Neural progenitor cell (in vitro differentiated cells): Measurements from ENCODE around the gene CIDEA.

Experiments used
- EZH2 ChIP-seq: fragments of 200-600 bp; sonication (generic); IDR thresholded peaks from 2 replicates; pipeline ENCODE4 v1.6.1; 2017; ENCODE audit warnings: antibody characterized with exemption, mild to moderate bottlenecking, moderate library complexity
- TF ChIP-seq, protein P1 (sequence below): fragments of 200-600 bp; sonication (generic); IDR thresholded peaks from 2 replicates; pipeline ENCODE4 v1.5.1; 2017; ENCODE audit warnings: antibody characterized with exemption, mild to moderate bottlenecking

DNA sequence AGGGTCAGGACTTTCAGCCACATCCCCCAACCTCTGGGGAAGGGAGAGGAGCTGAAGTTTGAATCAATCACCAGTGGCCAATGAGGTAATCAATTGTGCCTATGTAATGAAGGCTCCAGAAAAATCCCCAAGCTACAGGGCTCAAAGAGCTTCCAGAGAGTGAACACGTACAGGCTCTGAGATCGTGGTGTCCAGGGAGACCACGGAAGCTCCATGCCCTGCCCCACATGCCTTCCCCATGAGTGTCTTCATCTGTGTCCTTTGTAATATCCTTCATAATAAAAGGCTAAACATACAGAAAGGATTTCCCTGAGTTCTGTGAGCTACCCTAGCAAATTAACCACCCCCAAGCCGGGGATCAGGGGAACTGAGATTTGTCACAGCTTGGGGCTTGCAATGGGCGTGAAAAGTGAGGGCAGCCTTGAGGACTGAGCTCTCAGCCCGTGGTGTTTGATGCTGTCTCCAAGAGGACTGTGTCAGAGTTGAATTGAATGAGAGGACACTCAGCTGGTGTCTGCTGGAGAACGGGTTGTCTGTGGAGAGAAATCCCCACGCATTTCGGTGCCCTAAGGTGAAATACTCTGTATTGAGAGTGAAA lies 28.4 kb downstream of the CIDEA start:
- TF ChIP-seq, protein P1, sequence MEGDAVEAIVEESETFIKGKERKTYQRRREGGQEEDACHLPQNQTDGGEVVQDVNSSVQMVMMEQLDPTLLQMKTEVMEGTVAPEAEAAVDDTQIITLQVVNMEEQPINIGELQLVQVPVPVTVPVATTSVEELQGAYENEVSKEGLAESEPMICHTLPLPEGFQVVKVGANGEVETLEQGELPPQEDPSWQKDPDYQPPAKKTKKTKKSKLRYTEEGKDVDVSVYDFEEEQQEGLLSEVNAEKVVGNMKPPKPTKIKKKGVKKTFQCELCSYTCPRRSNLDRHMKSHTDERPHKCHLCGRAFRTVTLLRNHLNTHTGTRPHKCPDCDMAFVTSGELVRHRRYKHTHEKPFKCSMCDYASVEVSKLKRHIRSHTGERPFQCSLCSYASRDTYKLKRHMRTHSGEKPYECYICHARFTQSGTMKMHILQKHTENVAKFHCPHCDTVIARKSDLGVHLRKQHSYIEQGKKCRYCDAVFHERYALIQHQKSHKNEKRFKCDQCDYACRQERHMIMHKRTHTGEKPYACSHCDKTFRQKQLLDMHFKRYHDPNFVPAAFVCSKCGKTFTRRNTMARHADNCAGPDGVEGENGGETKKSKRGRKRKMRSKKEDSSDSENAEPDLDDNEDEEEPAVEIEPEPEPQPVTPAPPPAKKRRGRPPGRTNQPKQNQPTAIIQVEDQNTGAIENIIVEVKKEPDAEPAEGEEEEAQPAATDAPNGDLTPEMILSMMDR = no peak
- no peak for TF ChIP-seq EZH2
